Measurements from ENCODE around the gene GRHL1. TPM values are rescaled to one million over a fixed set of nuclear protein-coding genes. Genes with fewer than 3 reads are reported as not detected.

Gene GRHL1
- total and polyA plus RNA-seq, 2 donors (not counting 3 experiments of a cell fraction or from before 2014, with no cell fraction given), result 0.37 to 1.1 TPM

- no peak for TF ChIP-seq EZH2 (IDR thresholded peaks at IDR 0.05; ENCODE audit: borderline replicate concordance, low read depth, low read length, severe bottlenecking)
- no peak for TF ChIP-seq FOS (IDR thresholded peaks at IDR 0.05; ENCODE audit: borderline replicate concordance, insufficient read depth, low read length)
- no peak for TF ChIP-seq POLR2A (IDR thresholded peaks at IDR 0.05; ENCODE audit: low read depth, low read length)
- TF ChIP-seq MYC (IDR thresholded peaks at IDR 0.05; ENCODE audit: low read depth, low read length), result no peak
- no peak for TF ChIP-seq GATA2 (IDR thresholded peaks at IDR 0.05; ENCODE audit: insufficient read depth, insufficient read length, low read depth, low read length)
- no peak for TF ChIP-seq POLR2AphosphoS5 (IDR thresholded peaks at IDR 0.05; ENCODE audit: insufficient read depth, low read depth, low read length)
- TF ChIP-seq MAX (IDR thresholded peaks at IDR 0.05; ENCODE audit: insufficient read depth, insufficient read length), result no peak
- TF ChIP-seq CTCF (IDR thresholded peaks at IDR 0.05; ENCODE audit: extremely low read depth in 1 of 2, insufficient read depth in 1 of 2, low read depth in 1 of 2, low read length in 2 of 2), result no peak
- Histone ChIP-seq H3K9me3 (replicated peaks; ENCODE audit: control insufficient read depth, insufficient read depth, low read length) (no peaks in the 10 kb centered on the region), H3K27me3 (ENCODE audit: control insufficient read depth in 2 of 2, insufficient read depth in 2 of 2, low read length in 2 of 2) (no peaks in the 10 kb centered on the region), H3K4me3 (replicated peaks in 1 of 3; ENCODE audit: insufficient read depth in 1 of 3, low read depth in 1 of 3, low read length in 3 of 3) (no peak overlapping the region), H3K36me3 (ENCODE audit: control insufficient read depth in 2 of 2, extremely low read depth in 1 of 2, insufficient read depth in 2 of 2, low read length in 2 of 2) (no peaks in the 10 kb centered on the region), H4K20me1 (replicated peaks; ENCODE audit: control insufficient read depth, extremely low read depth, insufficient read depth, low read length) (no peaks in the 10 kb centered on the region), H3K9me1 (replicated peaks; ENCODE audit: control insufficient read depth, extremely low read depth, insufficient read depth, low read length) (no peaks in the 10 kb centered on the region), H3K79me2 (ENCODE audit: control insufficient read depth, insufficient read depth, low read length) (no peaks in the 10 kb centered on the region), H3K4me2 (ENCODE audit: insufficient read depth, low read length) (no peak overlapping the region), H3K4me1 (ENCODE audit: control insufficient read depth, extremely low read depth, insufficient read depth, low read length) (peaks cover 4% of the 10 kb centered on the region), H3K27ac (ENCODE audit: insufficient read depth, low read depth, low read length) (no peak overlapping the region), H2AFZ (ENCODE audit: low read depth, low read length) (no peak overlapping the region), H3K9ac (replicated peaks; ENCODE audit: extremely low read depth, insufficient read depth, low read length) (no peak overlapping the region)
- ChIA-PET CTCF (no interaction called here), POLR2A (no interaction called here)
- intact Hi-C loops (cut with micrococcal nuclease) (loop anchor here (5.0 kb wide), 1 partner anchor 112 kb away; the partner anchor contains the start of gene TAF1B), dilution Hi-C loops (cut with MboI; ENCODE audit: extremely low pct_ligation_motif_present, low sequenced_read_pairs) (loop anchor here (25.0 kb wide), 1 partner anchor 142 kb away; no protein-coding TSS in a partner anchor)
- FAIRE-seq (no peak), DNase-seq (ENCODE audit: low read depth, low spot score) (no peak)
- no TSS peak for BruUV-seq (replicated peaks)
These were observed 2.6 kb downstream of the GRHL1 start for GRCh38 chr2:9954136-9954535.

All from endothelial cell of umbilical vein (primary cell).